CD4-positive, alpha-beta T cell (primary cell): Measurements from ENCODE around the gene RERE. TPM values are rescaled to one million over a fixed set of nuclear protein-coding genes. Genes with fewer than 3 reads are reported as not detected.

Experiments used
- ATAC-seq: fragments of 200-7000 bp; cut with Tn5 transposase; one replicate; pipeline ENCODE4 v1.10.0; 2022; ENCODE audit warnings: mild to moderate bottlenecking; ENCODE audit not compliant: poor library complexity
- CTCF ChIA-PET: fragments of 350-600 bp; sonication (Branson Sonifier 250); formaldehyde crosslinking; loops from one replicate; lab custom pipeline; 2021; ENCODE audit warnings: antibody characterized with exemption, inconsistent platforms; lab: Charles Lee
- POLR2A ChIA-PET: fragments of 350-600 bp; sonication (Branson Sonifier 250); formaldehyde crosslinking; loops from one replicate; lab custom pipeline; 2021; ENCODE audit warnings: antibody characterized with exemption, inconsistent platforms; lab: Charles Lee
- DNase-seq, 14 experiments: peaks; one replicate each; pipeline ENCODE4 v3.0.0-alpha.2; 2013 to 2020; ENCODE audit warnings: mixed read lengths in 2 of 14
- H3K27ac ChIP-seq, 2 donors: one replicate each; pipeline versions ENCODE4 v1.5.1 to v1.7.0; 2013; ENCODE audit warnings: low read length in 2 of 2, low read depth in 1 of 2, mild to moderate bottlenecking in 1 of 2
- H3K27me3 ChIP-seq, 2 experiments: 1 replicate in 1 of 2; 2 replicates in 1 of 2; pipeline versions ENCODE4 v1.6.1 to v1.7.0; 2013; ENCODE audit warnings: low read length in 2 of 2, control low read depth in 1 of 2, mild to moderate bottlenecking in 1 of 2, moderate library complexity in 1 of 2; ENCODE audit not compliant: insufficient read depth in 2 of 2, control insufficient read depth in 1 of 2
- H3K36me3 ChIP-seq: one replicate; pipeline ENCODE4 v1.6.1; 2013; ENCODE audit warnings: low read length, control low read depth; ENCODE audit not compliant: insufficient read depth
- H3K4me1 ChIP-seq: one replicate; pipeline ENCODE4 v1.6.1; 2013; ENCODE audit warnings: low read length, control low read depth; ENCODE audit not compliant: insufficient read depth
- H3K4me3 ChIP-seq: one replicate; pipeline ENCODE4 v1.5.1; 2013; ENCODE audit warnings: mild to moderate bottlenecking, low read length, moderate library complexity
- H3K9me3 ChIP-seq, 2 experiments: 1 replicate in 1 of 2; 2 replicates in 1 of 2; pipeline versions ENCODE4 v1.6.1 to v1.7.0; 2013; ENCODE audit warnings: low read length in 2 of 2, mild to moderate bottlenecking in 2 of 2, control low read depth in 1 of 2, moderate library complexity in 1 of 2; ENCODE audit not compliant: control insufficient read depth in 1 of 2, insufficient read depth in 1 of 2
- H3K27ac Mint-ChIP-seq: one replicate; pipeline ENCODE4 v1.8.0; 2020; ENCODE audit warnings: mixed read lengths
- H3K27me3 Mint-ChIP-seq: one replicate; pipeline ENCODE4 v1.8.0; 2021; ENCODE audit warnings: mixed read lengths
- H3K36me3 Mint-ChIP-seq: one replicate; pipeline ENCODE4 v1.8.0; 2021; ENCODE audit warnings: low read depth, mixed read lengths
- H3K4me1 Mint-ChIP-seq: one replicate; pipeline ENCODE4 v1.8.0; 2021; ENCODE audit warnings: low read depth, mixed read lengths
- H3K4me3 Mint-ChIP-seq: one replicate; pipeline ENCODE4 v1.8.0; 2020; ENCODE audit warnings: mild to moderate bottlenecking, mixed read lengths
- H3K9me3 Mint-ChIP-seq: one replicate; pipeline ENCODE4 v1.8.0; 2020; ENCODE audit warnings: mixed read lengths
- CTCF ChIP-seq: fragments of 200-600 bp; IDR thresholded peaks from one replicate; pipeline ENCODE4 v1.8.0; 2022; ENCODE audit warnings: antibody characterized with exemption, mild to moderate bottlenecking
- intact Hi-C, 2 experiments: fragments of 100-400 bp; cut with DNase I in 1 of 2; cut with micrococcal nuclease in 1 of 2; formaldehyde crosslinking; loops; one replicate each; pipeline versions ENCODE4 v1.15.1 to v1.9.0; 2023 to 2025; cut with DNase I, micrococcal nuclease
- total RNA-seq, 174 experiments: library from RNA in 2 of 174; stranded (reverse) in 2 of 174; gene quantifications; one replicate each; pipeline ENCODE4 v1.2.3 and lab custom pipeline; 2021 to 2026

Gene RERE
- total RNA-seq, 2 experiments from 2014 or later, result 78.4 to 84.0 TPM

GRCh38 chr1:8651236-8651890, 166.1 kb downstream of the RERE start:
- DNase-seq (peak in 3 of 14 experiments; percentile 15 to 45 (median 22)), ATAC-seq (peak; percentile 89)
- H3K27ac ChIP-seq, result no peak overlapping the region
- H3K27me3 ChIP-seq, result no peaks in the 10 kb centered on the region
- Mint-ChIP-seq H3K27ac (peak overlapping the region; percentile 73), H3K4me1 (peaks cover 17% of the 10 kb centered on the region), H3K4me3 (no peak overlapping the region), H3K9me3 (no peaks in the 10 kb centered on the region), H3K27me3 (no peaks in the 10 kb centered on the region), H3K36me3 (peaks cover 20% of the 10 kb centered on the region)
- intact Hi-C loops, result no loop called here
- POLR2A ChIA-PET, result interaction anchor here (0.6 to 1.1 kb wide), 3 partner anchors 21 to 80 kb away, joined by 3 read pairs; no protein-coding TSS in a partner anchor
- peaks cover 3% of the 10 kb centered on the region for H3K36me3 ChIP-seq
- no peak overlapping the region for H3K4me3 ChIP-seq
- no peak for TF ChIP-seq CTCF
- H3K4me1 ChIP-seq, result peaks cover 12% of the 10 kb centered on the region
- CTCF ChIA-PET, result interaction anchor here (1.4 kb wide), 1 partner anchor 9 kb away, joined by 3 read pairs; no protein-coding TSS in a partner anchor
- no peaks in the 10 kb centered on the region for H3K9me3 ChIP-seq

DNA sequence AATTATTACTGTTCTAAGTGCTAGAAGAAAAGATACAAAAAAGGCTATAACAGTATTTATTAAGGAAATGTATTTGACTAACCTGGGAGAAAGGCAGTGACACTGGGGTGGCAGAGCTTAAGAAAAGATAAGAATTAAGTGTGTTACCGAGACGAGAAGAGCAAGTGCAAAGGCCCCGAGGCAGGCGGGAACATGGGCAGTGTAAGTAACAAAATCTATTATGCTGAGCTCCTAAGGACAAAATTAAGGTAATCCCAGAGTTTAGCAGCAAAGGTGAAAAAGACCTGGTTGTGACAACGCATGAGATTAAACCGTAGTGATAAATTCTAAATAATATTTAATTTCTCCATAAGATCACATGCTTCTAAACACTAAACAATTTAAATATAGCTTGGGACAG, 167.6 kb downstream of the RERE start:
- intact Hi-C loops, result no loop called here
- H3K27me3 ChIP-seq, result no peaks in the 10 kb centered on the region
- H3K36me3 ChIP-seq, result no peaks in the 10 kb centered on the region
- ChIA-PET CTCF (no interaction called here), POLR2A (interaction anchor here (0.6 kb wide), 2 partner anchors 71 to 130 kb away, joined by 3 read pairs; no protein-coding TSS in a partner anchor)
- Mint-ChIP-seq H3K27ac (no peak overlapping the region), H3K27me3 (no peaks in the 10 kb centered on the region), H3K36me3 (peaks cover 7% of the 10 kb centered on the region), H3K4me1 (peaks cover 17% of the 10 kb centered on the region), H3K9me3 (no peaks in the 10 kb centered on the region), H3K4me3 (no peak overlapping the region)
- no peak for ATAC-seq
- no peak overlapping the region for H3K4me3 ChIP-seq
- no peak overlapping the region for H3K27ac ChIP-seq
- TF ChIP-seq CTCF, result no peak
- DNase-seq, result no peak
- peaks cover 12% of the 10 kb centered on the region for H3K4me1 ChIP-seq
- no peaks in the 10 kb centered on the region for H3K9me3 ChIP-seq

GRCh38 chr1:8649027-8649426, 168.4 kb downstream of the RERE start:
- Histone ChIP-seq H3K27ac (no peak overlapping the region), H3K27me3 (no peaks in the 10 kb centered on the region), H3K9me3 (no peaks in the 10 kb centered on the region), H3K4me1 (peaks cover 12% of the 10 kb centered on the region), H3K4me3 (no peak overlapping the region), H3K36me3 (no peaks in the 10 kb centered on the region)
- Mint-ChIP-seq H3K4me3 (no peak overlapping the region), H3K4me1 (peaks cover 17% of the 10 kb centered on the region), H3K36me3 (peaks cover 5% of the 10 kb centered on the region), H3K27ac (no peak overlapping the region), H3K9me3 (no peaks in the 10 kb centered on the region), H3K27me3 (no peaks in the 10 kb centered on the region)
- intact Hi-C loops, result no loop called here
- CTCF ChIA-PET, result no interaction called here
- TF ChIP-seq CTCF, result no peak
- no peak for ATAC-seq
- DNase-seq, result no peak
- POLR2A ChIA-PET, result no interaction called here
